ENCODE data around the gene DGKI.

DNA sequence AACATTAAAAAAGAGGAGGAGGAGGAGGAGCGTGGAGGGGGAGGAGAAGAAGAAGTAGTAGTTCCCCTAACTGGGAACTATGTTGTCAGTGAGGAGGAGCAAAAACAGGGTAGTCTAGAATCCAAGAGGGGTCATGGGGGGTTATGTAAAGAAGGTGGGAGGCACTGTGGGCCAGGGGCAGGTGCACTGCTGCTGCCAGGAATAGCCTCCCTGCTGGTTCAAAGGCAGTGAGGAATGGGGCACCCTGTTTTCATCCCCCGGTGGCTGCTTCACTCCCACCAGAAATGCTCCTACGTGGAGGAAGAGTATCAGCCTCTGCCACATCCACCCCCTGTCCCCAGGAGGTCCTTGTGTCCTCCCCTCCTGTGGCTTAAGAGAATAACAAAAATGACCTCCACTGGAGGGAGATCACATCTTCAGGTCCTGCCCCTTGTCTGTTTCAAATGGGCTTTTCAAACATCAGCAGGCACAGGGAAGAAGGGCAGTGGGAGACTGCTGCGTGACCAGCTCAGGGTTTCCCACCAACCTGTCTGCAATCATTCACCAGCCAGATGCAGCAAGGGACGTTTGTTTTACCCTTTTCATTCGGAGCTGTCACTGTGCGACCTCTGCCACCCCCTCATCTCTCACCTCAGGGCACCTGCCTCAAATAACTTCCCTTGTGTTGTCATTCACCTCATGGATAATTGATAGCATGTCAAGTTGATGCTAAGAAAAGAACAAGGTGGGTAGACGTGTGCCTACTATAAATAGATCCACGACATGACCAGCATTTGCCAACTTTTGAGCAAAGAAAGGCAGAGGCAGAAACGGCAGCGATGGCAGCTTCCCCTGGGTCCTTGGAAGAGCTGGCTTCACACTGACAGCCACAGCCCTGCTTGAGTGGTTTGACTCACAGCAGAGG lies 92.6 kb downstream of the DGKI start:
- TF ChIP-seq, protein P1, sequence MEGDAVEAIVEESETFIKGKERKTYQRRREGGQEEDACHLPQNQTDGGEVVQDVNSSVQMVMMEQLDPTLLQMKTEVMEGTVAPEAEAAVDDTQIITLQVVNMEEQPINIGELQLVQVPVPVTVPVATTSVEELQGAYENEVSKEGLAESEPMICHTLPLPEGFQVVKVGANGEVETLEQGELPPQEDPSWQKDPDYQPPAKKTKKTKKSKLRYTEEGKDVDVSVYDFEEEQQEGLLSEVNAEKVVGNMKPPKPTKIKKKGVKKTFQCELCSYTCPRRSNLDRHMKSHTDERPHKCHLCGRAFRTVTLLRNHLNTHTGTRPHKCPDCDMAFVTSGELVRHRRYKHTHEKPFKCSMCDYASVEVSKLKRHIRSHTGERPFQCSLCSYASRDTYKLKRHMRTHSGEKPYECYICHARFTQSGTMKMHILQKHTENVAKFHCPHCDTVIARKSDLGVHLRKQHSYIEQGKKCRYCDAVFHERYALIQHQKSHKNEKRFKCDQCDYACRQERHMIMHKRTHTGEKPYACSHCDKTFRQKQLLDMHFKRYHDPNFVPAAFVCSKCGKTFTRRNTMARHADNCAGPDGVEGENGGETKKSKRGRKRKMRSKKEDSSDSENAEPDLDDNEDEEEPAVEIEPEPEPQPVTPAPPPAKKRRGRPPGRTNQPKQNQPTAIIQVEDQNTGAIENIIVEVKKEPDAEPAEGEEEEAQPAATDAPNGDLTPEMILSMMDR (IDR thresholded peaks at IDR 0.05): no peak
- TF ChIP-seq SIN3A (IDR thresholded peaks at IDR 0.05; ENCODE audit: borderline replicate concordance, insufficient read depth, low read depth, low read length): no peak
- TF ChIP-seq, protein P2, sequence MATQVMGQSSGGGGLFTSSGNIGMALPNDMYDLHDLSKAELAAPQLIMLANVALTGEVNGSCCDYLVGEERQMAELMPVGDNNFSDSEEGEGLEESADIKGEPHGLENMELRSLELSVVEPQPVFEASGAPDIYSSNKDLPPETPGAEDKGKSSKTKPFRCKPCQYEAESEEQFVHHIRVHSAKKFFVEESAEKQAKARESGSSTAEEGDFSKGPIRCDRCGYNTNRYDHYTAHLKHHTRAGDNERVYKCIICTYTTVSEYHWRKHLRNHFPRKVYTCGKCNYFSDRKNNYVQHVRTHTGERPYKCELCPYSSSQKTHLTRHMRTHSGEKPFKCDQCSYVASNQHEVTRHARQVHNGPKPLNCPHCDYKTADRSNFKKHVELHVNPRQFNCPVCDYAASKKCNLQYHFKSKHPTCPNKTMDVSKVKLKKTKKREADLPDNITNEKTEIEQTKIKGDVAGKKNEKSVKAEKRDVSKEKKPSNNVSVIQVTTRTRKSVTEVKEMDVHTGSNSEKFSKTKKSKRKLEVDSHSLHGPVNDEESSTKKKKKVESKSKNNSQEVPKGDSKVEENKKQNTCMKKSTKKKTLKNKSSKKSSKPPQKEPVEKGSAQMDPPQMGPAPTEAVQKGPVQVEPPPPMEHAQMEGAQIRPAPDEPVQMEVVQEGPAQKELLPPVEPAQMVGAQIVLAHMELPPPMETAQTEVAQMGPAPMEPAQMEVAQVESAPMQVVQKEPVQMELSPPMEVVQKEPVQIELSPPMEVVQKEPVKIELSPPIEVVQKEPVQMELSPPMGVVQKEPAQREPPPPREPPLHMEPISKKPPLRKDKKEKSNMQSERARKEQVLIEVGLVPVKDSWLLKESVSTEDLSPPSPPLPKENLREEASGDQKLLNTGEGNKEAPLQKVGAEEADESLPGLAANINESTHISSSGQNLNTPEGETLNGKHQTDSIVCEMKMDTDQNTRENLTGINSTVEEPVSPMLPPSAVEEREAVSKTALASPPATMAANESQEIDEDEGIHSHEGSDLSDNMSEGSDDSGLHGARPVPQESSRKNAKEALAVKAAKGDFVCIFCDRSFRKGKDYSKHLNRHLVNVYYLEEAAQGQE (IDR thresholded peaks at IDR 0.05; ENCODE audit: insufficient read depth in 1 of 2, low read depth in 2 of 2, low read length in 1 of 2): no peak
- TF ChIP-seq POLR2AphosphoS5 (IDR thresholded peaks at IDR 0.05; ENCODE audit: low read depth, low read length): no peak
